GM19239 (cell line): ENCODE results near the gene FAM131A.
A peak's percentile ranks its signal among the peaks of the same experiment; 100 is the strongest.

ENCODE experiments used
- DNase-seq: peaks from one replicate; pipeline ENCODE4 v3.0.0; 2011; ENCODE audit warnings: low spot score; ENCODE audit not compliant: insufficient read length
- FAIRE-seq: peaks from 2 replicates; lab custom pipeline; 2011; peaks lifted over from hg19 to GRCh38; lab: Jason Lieb, UNC

FAM131A gene

GRCh38 chr3:184337399-184337714, at the start of gene FAM131A:
Gene FAM131A (plus strand): TSS chr3:184337600. CDS start chr3:184337631, 31 bp downstream.
- no peak for DNase-seq
- FAIRE-seq, result no peak

GRCh38 chr3:184289426-184289938, 47.9 kb upstream of the FAM131A start:
- DNase-seq, result peak; percentile 52
- no peak for FAIRE-seq

- no peak for FAIRE-seq
These were observed 47.1 kb upstream of the FAM131A start for GRCh38 chr3:184290331-184290730.

GRCh38 chr3:184291044-184291737, 46.2 kb upstream of the FAM131A start:
- DNase-seq (no peak), FAIRE-seq (no peak)

More at GRCh38 chr3:184290331-184290730, 47.1 kb upstream of the FAM131A start:
- DNase-seq, result no peak

GRCh38 chr3:184291738-184292445, 45.5 kb upstream of the FAM131A start:
- FAIRE-seq, result no peak

GRCh38 chr3:184295771-184296170, 41.6 kb upstream of the FAM131A start:
- FAIRE-seq, result no peak
- no peak for DNase-seq

More at GRCh38 chr3:184291738-184292445, 45.5 kb upstream of the FAM131A start:
- DNase-seq, result no peak

- DNase-seq, result no peak
- FAIRE-seq, result no peak
These were observed 40.8 kb upstream of the FAM131A start for GRCh38 chr3:184296616-184297015.

- DNase-seq (peak; percentile 95), FAIRE-seq (peak; percentile 76)
These were observed 38.5 kb upstream of the FAM131A start, which contains the start of gene PSMD2 for GRCh38 chr3:184298759-184299487. Gene PSMD2 (plus strand): TSS chr3:184299241. CDS start chr3:184299267, 26 bp downstream.

GRCh38 chr3:184299488-184300377, 37.7 kb upstream of the FAM131A start:
- FAIRE-seq (no peak), DNase-seq (no peak)

GRCh38 chr3:184300378-184300720, 37.1 kb upstream of the FAM131A start:
- FAIRE-seq, result no peak

GRCh38 chr3:184305577-184305976, 31.8 kb upstream of the FAM131A start:
- FAIRE-seq, result no peak

More at GRCh38 chr3:184300378-184300720, 37.1 kb upstream of the FAM131A start:
- DNase-seq, result no peak

GRCh38 chr3:184306341-184306972, 30.9 kb upstream of the FAM131A start:
- no peak for FAIRE-seq

More at GRCh38 chr3:184305577-184305976, 31.8 kb upstream of the FAM131A start:
- no peak for DNase-seq

GRCh38 chr3:184307915-184308314, 29.5 kb upstream of the FAM131A start:
- FAIRE-seq, result no peak

More at GRCh38 chr3:184306341-184306972, 30.9 kb upstream of the FAM131A start:
- no peak for DNase-seq

GRCh38 chr3:184308744-184309143, 28.7 kb upstream of the FAM131A start:
- FAIRE-seq, result no peak
- no peak for DNase-seq

More at GRCh38 chr3:184307915-184308314, 29.5 kb upstream of the FAM131A start:
- no peak for DNase-seq

GRCh38 chr3:184311633-184312032, 25.8 kb upstream of the FAM131A start:
- DNase-seq (no peak), FAIRE-seq (no peak)

GRCh38 chr3:184314363-184314699, 23.1 kb upstream of the FAM131A start, which contains the start of gene EIF4G1:
Gene EIF4G1 (plus strand): TSS chr3:184314606. CDS start chr3:184315797, 1,191 bp downstream.
- DNase-seq, result peak; percentile 98
- FAIRE-seq, result peak; percentile 69

- FAIRE-seq (no peak), DNase-seq (no peak)
These were observed 22.5 kb upstream of the FAM131A start for GRCh38 chr3:184314700-184315542.

GRCh38 chr3:184315543-184315867, 21.9 kb upstream of the FAM131A start:
- DNase-seq (no peak), FAIRE-seq (peak; percentile 56)
